ENCODE results near the gene KLHL17. TPM values are rescaled to one million over a fixed set of nuclear protein-coding genes. Genes with fewer than 3 reads are reported as not detected.

The KLHL17 gene
- total and polyA plus RNA-seq, 3 donors from 2014 or later, result 16.0 to 36.4 (median 34.9) TPM

DNA sequence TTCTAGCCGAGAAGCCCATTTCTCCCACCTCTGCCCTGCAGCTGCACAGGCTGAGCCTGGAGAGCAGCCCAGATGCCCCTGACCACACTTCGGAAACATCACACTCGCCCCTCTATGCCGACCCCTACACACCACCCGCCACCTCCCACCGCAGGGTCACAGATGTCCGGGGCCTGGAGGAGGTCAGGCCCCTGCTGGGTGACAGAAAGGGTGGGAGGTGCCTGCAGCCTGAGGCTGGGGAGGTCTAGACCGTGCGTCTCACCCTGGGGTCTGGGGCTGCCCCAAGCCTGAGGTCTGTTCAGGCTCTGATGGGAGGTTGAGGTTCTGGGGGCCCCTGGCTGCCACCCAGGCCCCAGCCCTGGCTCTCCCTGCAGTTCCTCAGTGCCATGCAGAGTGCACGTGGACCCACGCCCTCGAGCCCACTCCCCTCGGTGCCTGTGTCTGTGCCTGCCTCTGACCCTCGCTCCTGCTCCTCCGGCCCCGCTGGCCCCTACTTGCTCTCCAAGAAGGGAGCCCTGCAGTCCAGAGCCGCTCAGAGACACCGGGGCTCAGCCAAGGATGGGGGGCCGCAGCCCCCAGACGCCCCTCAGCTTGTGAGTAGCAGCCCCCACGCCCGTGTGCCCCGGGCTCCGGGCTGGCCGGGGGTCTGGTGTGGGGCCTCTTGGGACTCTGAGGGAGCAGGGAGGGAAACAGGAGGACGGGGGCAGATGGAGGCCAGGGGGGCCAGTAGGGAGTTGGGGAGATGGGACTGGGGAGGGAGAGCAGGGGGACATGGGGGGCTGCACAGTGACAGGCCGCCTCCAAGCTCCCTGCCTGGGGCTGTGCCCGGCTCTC lies 13.3 kb downstream of the KLHL17 start:
- DNase-seq, result no peak
- intact Hi-C loops (cut with DNase I; ENCODE audit: low total_unique reads), result loop anchor here (10.0 kb wide), 1 partner anchor 69 kb away; no protein-coding TSS in a partner anchor
- Histone ChIP-seq H3K4me1 (peaks cover 5% of the 10 kb centered on the region), H3K9me3 (no peaks in the 10 kb centered on the region), H3K27me3 (no peaks in the 10 kb centered on the region), H3K27ac (no peak overlapping the region), H3K36me3 (ENCODE audit: low read depth, missing control alignments) (no peaks in the 10 kb centered on the region), H3K4me3 (no peak overlapping the region)
- TF ChIP-seq, protein P1, sequence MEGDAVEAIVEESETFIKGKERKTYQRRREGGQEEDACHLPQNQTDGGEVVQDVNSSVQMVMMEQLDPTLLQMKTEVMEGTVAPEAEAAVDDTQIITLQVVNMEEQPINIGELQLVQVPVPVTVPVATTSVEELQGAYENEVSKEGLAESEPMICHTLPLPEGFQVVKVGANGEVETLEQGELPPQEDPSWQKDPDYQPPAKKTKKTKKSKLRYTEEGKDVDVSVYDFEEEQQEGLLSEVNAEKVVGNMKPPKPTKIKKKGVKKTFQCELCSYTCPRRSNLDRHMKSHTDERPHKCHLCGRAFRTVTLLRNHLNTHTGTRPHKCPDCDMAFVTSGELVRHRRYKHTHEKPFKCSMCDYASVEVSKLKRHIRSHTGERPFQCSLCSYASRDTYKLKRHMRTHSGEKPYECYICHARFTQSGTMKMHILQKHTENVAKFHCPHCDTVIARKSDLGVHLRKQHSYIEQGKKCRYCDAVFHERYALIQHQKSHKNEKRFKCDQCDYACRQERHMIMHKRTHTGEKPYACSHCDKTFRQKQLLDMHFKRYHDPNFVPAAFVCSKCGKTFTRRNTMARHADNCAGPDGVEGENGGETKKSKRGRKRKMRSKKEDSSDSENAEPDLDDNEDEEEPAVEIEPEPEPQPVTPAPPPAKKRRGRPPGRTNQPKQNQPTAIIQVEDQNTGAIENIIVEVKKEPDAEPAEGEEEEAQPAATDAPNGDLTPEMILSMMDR (IDR thresholded peaks at IDR 0.05), result no peak
- TF ChIP-seq POLR2A (IDR thresholded peaks at IDR 0.05), result no peak
- 74 to 80% methylated on average over 11 to 27 of the region's 28 CpGs for WGBS, 2 donors

DNA sequence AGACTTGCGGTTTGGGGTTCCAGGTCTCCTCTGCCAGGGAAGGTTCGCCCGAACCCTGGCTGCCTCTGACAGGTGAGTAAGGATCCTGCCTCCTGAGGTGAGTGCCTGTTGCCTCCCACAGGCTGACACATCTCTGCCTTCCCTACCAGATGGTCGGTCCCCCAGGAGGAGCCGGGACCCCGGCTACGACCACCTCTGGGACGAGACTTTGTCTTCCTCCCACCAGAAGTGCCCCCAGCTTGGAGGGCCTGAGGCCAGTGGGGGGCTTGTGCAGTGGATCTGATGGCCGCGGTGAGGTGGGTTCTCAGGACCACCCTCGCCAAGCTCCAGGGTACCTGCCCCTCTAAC lies 13.9 kb downstream of the KLHL17 start:
- no peaks in the 10 kb centered on the region for H3K36me3 ChIP-seq (ENCODE audit: low read depth, missing control alignments)
- no peaks in the 10 kb centered on the region for H3K27me3 ChIP-seq
- H3K9me3 ChIP-seq, result no peaks in the 10 kb centered on the region
- TF ChIP-seq, protein P1 (IDR thresholded peaks at IDR 0.05), result no peak
- no peak for TF ChIP-seq POLR2A (IDR thresholded peaks at IDR 0.05)
- peaks cover 5% of the 10 kb centered on the region for H3K4me1 ChIP-seq
- H3K4me3 ChIP-seq, result no peak overlapping the region
- intact Hi-C loops (cut with DNase I; ENCODE audit: low total_unique reads), result loop anchor here (10.0 kb wide), 1 partner anchor 69 kb away; no protein-coding TSS in a partner anchor
- no peak overlapping the region for H3K27ac ChIP-seq
- DNase-seq, result no peak
- WGBS, 2 donors, result 79 to 84% methylated on average over 4 to 11 of the region's 11 CpGs

DNA sequence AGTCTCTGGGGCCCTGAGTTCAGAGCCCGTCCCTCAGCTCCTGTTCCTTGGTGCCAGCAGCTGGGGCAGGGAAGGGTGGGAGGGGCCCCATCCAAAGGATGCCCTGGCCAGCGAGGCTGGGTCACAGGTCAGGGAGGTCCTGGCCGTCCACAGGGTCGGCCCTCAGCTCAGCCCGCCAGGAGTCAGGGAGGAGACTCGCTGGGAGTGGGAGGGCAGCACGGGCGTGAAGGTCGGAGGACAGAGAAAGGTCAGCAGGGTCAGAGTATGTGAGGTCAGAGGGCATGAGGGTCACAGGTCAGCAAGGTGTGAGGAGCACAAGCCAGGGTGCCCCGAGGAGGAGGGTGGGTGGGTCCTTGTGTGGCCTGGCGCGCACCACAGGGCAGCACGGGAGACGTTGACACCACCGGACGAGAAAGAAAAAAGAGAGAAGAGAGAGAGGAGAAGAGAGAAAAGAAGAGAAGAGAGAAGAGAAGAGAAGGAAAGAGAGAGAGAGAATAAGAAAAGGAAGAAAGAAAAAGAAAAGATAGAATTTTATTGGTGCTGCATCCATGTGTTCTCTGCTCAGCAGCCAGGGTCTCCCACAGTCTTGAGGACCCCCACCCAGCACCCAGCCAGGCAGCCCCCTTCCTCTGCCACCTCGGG lies 14.4 kb downstream of the KLHL17 start:
- Histone ChIP-seq H3K36me3 (ENCODE audit: low read depth, missing control alignments) (no peaks in the 10 kb centered on the region), H3K27me3 (no peaks in the 10 kb centered on the region), H3K4me1 (peaks cover 5% of the 10 kb centered on the region), H3K9me3 (no peaks in the 10 kb centered on the region), H3K27ac (no peak overlapping the region), H3K4me3 (no peak overlapping the region)
- WGBS, 2 donors, result 70 to 78% methylated on average over 15 to 17 of the region's 17 CpGs
- no peak for DNase-seq
- TF ChIP-seq, protein P1 (IDR thresholded peaks at IDR 0.05), result no peak
- TF ChIP-seq POLR2A (IDR thresholded peaks at IDR 0.05), result no peak
- intact Hi-C loops (cut with DNase I; ENCODE audit: low total_unique reads), result loop anchor here (10.0 kb wide), 1 partner anchor 70 kb away; no protein-coding TSS in a partner anchor

DNA sequence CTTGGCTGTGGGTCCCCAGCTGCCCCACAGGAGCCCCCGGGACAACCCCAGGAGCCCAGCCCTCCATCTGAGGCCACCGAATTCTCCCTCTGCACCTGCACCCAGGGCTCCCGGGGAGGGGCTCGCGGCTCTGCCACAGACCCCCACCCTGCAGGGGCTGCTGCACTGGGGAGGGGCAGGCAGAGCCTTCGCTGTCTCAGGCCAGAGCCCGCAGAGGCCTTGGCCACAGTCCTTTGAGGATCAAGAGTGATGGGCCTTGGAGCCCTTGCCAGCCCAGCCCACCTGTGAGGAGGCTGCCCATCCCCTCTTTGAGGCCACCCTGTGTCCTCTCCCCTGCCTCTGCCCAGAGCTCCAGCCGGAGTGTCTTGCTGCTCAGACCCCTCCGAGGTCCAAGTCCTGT lies 15.0 kb downstream of the KLHL17 start:
- Histone ChIP-seq H3K4me1 (peaks cover 5% of the 10 kb centered on the region), H3K27me3 (no peaks in the 10 kb centered on the region), H3K9me3 (no peaks in the 10 kb centered on the region), H3K27ac (no peak overlapping the region), H3K36me3 (ENCODE audit: low read depth, missing control alignments) (no peaks in the 10 kb centered on the region), H3K4me3 (no peak overlapping the region)
- whole genome bisulfite sequencing, 2 donors, result 60 to 64% methylated on average over 4 to 9 of the region's 9 CpGs
- no peak for DNase-seq
- TF ChIP-seq, protein P1 (IDR thresholded peaks at IDR 0.05), result no peak
- no peak for TF ChIP-seq POLR2A (IDR thresholded peaks at IDR 0.05)
- intact Hi-C loops (cut with DNase I; ENCODE audit: low total_unique reads), result loop anchor here (10.0 kb wide), 1 partner anchor 71 kb away; no protein-coding TSS in a partner anchor
